ENCODE measurements around the gene COL25A1.

COL25A1 gene

DNA sequence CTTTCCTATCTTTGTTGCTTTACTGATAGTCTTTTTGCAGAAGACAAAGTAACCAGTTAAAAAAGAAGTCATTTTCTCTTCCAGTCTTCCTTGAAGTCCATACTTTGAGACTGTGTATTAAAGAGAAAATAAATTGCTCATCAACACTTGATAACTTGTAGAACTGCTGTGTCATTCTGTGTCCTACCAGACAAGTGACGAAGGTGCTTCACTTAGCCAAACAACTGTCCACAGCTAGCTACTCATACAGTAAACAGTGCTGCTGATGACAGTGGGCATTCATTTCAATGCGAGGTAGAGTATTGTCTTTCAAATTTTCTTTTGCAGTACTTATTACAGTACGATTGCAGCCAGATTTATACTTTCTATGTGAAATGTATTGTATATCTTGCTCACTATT is 11.5 kb downstream of the COL25A1 start:
- FAIRE-seq: no peak

DNA sequence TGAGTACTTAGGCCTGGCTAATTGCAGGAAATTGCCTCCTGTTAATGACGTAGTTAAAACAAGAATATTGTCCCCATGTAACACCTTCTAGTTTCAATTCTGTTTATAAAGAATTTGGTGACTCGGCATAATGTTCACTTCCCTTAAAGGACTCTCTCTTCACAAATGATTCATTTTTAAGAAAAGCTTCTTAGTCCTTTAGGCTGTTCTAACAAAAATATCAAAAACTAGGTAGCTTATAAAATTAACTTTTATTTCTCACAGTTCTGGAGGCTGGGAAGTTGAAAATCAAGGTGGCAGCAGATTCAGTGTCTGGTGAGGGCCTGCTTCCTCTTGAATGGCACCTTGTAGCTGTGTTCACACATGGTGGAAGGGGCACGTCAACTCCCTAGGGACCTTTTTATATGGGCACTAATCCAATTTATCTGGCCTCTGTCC is 23.8 kb downstream of the COL25A1 start:
- FAIRE-seq: no peak

GRCh38 chr4:109276482-109277095 is 25.9 kb downstream of the COL25A1 start:
- FAIRE-seq: no peak

DNA sequence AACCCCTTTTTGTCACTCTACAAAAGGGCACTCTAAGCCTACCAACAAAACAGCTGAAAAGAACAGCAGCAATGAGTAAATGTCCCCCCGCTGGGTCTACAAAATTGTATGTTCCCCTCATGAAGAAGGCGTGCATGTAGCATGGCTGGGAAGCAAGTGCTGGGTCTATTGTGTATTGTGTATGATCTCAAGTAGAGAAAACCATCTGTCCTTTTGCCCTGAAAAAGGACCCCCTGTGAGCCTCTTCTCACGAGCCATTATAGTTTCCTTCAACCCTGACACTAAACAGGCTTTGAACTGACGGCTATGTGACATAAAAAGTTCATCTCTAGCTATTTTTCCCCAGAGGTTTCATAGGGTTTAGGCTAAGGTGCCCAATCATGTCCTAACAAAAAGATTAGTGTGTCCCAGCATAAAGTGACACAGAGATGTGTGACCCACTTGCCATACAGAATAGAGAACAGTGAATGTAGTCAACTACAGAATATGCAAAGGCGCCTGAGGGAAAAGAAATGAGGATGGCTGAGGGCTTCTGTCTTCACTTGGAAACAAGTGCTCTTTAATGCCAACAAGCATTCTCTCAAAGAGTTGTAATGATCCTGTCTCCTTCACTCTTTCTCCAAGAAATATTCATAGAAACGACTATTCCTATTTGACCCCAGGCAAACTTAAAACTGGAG is 27.3 kb downstream of the COL25A1 start:
- no peak for FAIRE-seq

DNA sequence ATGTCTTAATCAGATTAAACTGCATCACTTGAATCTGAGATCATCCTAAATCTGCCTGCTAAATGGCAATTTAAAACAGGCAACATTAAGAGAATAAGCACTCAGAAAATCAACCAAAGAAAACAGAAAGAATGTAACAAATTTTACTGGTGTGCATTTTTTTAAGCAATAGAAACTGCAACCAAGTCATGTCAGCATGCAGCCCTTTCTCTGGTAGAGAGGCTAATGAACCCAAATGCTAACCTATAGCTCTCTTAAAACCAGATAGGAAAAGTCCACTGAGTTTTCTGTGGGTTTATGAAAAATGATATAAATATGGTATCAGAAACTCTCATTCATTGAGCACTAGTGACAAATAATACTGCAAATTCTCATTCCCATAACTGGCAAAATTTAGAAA is 35.6 kb downstream of the COL25A1 start:
- FAIRE-seq: no peak

DNA sequence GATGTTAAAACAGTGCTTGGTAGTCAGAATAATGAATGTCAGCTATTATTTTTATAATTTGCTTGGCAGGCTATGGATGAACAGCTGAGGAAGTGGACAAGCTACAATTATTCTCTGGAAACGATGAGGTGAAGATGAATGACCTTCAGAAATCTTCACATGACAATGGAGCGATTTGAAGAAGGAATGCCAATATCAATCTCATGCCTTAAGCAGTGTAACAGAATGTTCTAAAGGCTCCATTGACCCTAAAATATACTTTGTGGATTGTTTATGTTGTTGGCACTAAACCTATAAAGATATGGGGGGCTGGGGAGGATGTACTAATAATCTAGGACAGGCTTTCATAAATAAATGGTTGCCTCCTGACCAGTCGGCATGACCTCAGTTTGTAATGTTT is 36.2 kb downstream of the COL25A1 start:
- FAIRE-seq: no peak

- FAIRE-seq: no peak
Measured at GRCh38 chr4:109263721-109264120, 38.7 kb downstream of the COL25A1 start.

DNA sequence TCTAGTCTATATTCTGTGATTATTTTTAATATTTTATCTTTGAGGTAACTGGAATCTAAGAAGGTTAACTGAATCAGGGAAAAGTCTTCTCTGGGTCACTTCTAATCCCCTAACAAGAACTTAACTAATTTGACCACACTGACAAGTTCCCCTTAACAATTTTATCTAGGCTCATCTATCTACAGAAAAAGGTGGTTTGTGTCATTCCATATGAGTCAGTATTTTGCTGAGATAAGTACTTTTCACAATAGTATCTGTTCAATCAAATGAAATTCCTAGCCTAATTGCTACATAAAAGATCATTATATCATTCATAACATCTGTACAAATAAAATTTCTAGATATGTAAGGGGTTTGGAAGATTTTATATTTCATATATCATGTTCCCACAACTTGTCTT is 45.6 kb downstream of the COL25A1 start:
- no peak for FAIRE-seq

GRCh38 chr4:109254845-109255244 is 47.6 kb downstream of the COL25A1 start:
- no peak for FAIRE-seq

- no peak for FAIRE-seq
Measured at GRCh38 chr4:109251396-109251795, 51.1 kb downstream of the COL25A1 start.

GRCh38 chr4:109248322-109248900 is 54.0 kb downstream of the COL25A1 start:
- no peak for FAIRE-seq

- no peak for FAIRE-seq
Measured at GRCh38 chr4:109243871-109244270, 58.6 kb downstream of the COL25A1 start.

GRCh38 chr4:109238746-109239145 is 63.7 kb downstream of the COL25A1 start:
- no peak for FAIRE-seq

- FAIRE-seq: no peak
Measured at GRCh38 chr4:109235683-109236082, 66.8 kb downstream of the COL25A1 start.

DNA sequence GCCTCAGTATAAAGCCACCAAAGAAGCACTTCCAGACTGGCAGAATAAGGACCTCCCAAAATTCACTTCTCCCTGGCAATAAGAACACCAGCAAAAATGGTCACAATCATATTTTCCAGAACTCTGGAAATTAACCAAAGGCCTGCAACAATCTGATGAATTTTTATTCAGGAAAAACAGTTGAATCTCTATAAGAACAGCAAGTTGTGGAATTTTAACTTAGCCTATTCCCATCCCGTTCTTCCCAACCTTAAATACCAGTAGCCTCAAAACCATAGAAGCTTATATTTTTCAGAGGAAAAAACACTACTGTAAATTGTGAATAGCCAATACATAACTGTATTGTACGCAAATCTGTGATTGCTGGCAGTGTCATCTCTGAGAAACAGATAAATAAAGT is 67.9 kb downstream of the COL25A1 start:
- no peak for FAIRE-seq

- no peak for FAIRE-seq
Measured at GRCh38 chr4:109233570-109233969, 68.9 kb downstream of the COL25A1 start.

DNA sequence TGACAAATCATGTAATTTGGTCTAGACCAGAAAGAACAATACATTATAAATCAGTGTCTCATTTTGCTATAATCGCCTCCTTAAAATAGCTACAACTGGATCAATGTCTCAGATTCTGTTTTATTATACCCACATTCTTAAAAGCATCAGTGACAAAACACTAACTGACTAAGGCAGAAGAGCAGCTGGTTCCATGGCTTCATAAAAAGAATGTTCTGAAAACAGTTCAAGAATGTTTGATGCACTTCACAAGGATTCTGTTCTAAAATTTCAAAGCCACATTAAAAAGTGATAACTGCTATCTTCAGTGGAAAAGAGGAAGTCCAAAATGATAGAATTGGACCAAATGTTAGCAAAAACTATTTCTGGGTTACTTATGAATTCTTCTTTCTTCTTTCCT is 69.8 kb downstream of the COL25A1 start:
- FAIRE-seq: no peak

- FAIRE-seq: no peak
Measured at GRCh38 chr4:109231331-109231730, 71.1 kb downstream of the COL25A1 start.

- FAIRE-seq: no peak
Measured at GRCh38 chr4:109229028-109229427, 73.4 kb downstream of the COL25A1 start.

GRCh38 chr4:109218288-109218687 is 84.2 kb downstream of the COL25A1 start:
- FAIRE-seq: no peak

GRCh38 chr4:109216085-109216696 is 86.3 kb downstream of the COL25A1 start:
- FAIRE-seq: no peak

- no peak for FAIRE-seq
Measured at GRCh38 chr4:109215506-109215905, 87.0 kb downstream of the COL25A1 start.

GRCh38 chr4:109214622-109215301 is 87.7 kb downstream of the COL25A1 start:
- FAIRE-seq: no peak

All from TTC549 (cell line).